Measurements from ENCODE around the gene HJV. TPM values are rescaled to one million over a fixed set of nuclear protein-coding genes. Genes with fewer than 3 reads are reported as not detected.

HJV gene
- total RNA-seq, 2 experiments from 2014 or later = not detected

DNA sequence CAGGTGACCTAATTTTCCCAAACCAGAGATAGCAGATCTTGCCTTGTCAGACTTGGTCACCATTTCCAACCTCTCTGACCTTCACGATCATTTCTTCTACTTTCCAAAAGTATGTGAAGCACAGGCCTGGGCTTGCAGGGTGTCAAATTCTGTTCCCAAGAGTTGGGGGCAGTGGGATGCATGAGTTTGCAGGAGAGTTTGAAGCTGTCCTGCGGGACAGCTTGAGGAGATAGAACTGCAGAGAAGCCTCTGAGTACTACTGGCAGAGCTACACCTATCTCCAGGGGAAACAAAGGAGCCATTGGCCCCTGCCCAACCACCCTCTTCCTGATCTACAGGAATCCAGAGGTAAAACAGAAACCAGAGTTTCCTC, 36.4 kb downstream of the HJV start:
- H3K9me3 Mint-ChIP-seq (ENCODE audit: low read depth) = peaks cover 2% of the 10 kb centered on the region
- H3K4me3 Mint-ChIP-seq = no peak overlapping the region
- ChIA-PET CTCF (interaction anchor here (1.0 to 1.2 kb wide), 3 partner anchors 9 to 22 kb away, joined by 3 to 6 read pairs (median 4); no protein-coding TSS in a partner anchor), POLR2A (interaction anchor here (1.0 to 7.6 kb wide), 2 partner anchors 8 to 21 kb away, joined by 3 to 127 read pairs; partner anchors contain the start of genes ANKRD34A, POLR3GL and TXNIP)
- H3K27ac Mint-ChIP-seq = peak overlapping the region; percentile 52
- no peaks in the 10 kb centered on the region for H3K27me3 Mint-ChIP-seq
- no peaks in the 10 kb centered on the region for H3K36me3 Mint-ChIP-seq (ENCODE audit: low read depth)
- intact Hi-C loops (cut with DNase I, micrococcal nuclease) = loop anchor here in 1 of 2 experiments (1.0 kb wide), 1 partner anchor 9 kb away; no protein-coding TSS in a partner anchor
- ATAC-seq (no peak), DNase-seq (no peak)
- H3K4me1 Mint-ChIP-seq = peaks cover 34% of the 10 kb centered on the region

DNA sequence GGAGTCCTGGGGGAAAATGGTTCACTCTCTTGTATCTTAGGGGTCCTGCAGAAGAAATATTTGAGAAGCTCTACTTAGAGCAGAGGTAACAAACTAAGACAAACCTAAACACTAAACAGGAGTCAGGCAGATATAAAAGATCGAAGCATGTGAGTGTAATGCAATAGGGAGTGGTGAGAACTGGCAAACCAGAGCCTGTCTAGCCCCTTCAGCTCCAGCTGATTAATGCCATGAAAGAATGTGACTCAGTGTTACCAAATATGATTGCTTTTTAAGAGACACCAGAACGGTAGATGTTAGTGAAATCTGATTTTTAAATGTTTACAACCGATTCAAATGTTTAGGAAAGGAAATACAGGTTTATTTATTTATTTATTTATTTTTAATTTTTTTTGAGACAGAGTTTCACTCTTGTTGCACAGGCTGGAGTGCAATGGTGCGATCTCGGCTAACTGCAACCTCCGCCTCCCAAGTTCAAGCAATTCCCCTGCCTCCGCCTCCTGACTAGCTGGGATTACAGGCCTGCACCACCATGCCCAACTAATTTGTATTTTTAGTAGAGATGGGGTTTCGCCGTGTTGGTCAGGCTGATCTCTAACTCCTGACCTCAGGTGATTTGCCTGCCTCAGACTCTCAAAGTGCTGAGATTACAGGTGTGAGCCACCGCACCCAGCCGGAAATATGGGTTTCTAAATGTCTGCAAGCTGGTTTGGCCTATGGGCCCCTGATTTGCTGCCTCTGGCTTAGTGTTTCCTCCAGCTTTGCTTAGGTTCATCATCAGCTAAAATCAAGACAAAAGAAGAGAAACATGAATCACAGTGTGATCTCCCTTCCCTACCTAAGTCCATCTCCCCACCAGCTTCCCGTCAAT, 37.3 kb downstream of the HJV start:
- ATAC-seq = no peak
- H3K4me3 Mint-ChIP-seq = no peak overlapping the region

DNA sequence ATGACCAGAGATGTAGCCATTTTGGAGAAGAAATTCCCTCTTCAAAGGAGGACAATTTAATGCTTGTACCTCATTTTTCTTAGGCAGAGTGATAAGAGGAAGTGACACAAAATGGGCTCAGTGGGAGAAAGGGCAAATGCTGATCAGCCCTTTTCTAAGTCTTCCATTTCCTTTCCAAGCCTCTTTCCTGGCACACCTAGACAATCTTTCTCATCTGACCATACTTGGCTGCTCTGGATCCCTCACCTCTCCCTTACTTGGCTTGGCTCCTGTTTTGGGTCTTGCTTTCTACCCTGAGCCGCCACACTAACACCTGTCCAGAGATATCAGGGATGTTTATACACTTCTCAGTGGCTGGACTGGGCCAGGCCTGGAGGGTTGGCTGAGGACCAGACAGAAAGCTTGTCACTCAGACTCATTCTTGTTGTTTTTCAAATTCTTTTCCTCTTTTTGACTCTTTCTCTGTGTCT, 38.3 kb downstream of the HJV start:
- ATAC-seq (no peak), DNase-seq (no peak)
- Mint-ChIP-seq H3K27ac (peak overlapping the region; percentile 64), H3K4me1 (peaks cover 27% of the 10 kb centered on the region), H3K4me3 (no peak overlapping the region), H3K27me3 (no peaks in the 10 kb centered on the region), H3K9me3 (ENCODE audit: low read depth) (no peaks in the 10 kb centered on the region), H3K36me3 (ENCODE audit: low read depth) (no peaks in the 10 kb centered on the region)
- CTCF ChIA-PET = interaction anchor here (0.9 to 9.2 kb wide), 4 partner anchors 10 to 24 kb away, joined by 3 to 161 read pairs (median 30); partner anchors contain the start of gene TXNIP
- POLR2A ChIA-PET = interaction anchor here (7.6 kb wide), 1 partner anchor 10 kb away, joined by 127 read pairs; the partner anchor contains the start of gene TXNIP
- intact Hi-C loops (cut with DNase I, micrococcal nuclease) = no loop called here

More for the DNA sequence above, 37.3 kb downstream of the HJV start:
- Mint-ChIP-seq H3K27me3 (no peaks in the 10 kb centered on the region), H3K4me1 (peaks cover 34% of the 10 kb centered on the region), H3K9me3 (ENCODE audit: low read depth) (peaks cover 2% of the 10 kb centered on the region), H3K36me3 (ENCODE audit: low read depth) (no peaks in the 10 kb centered on the region), H3K27ac (peak overlapping the region; percentile 72)
- ChIA-PET CTCF (interaction anchor here (0.6 to 9.2 kb wide), 7 partner anchors 9 to 138 kb away, joined by 3 to 161 read pairs (median 3); partner anchors contain the start of gene TXNIP), POLR2A (interaction anchor here (7.6 kb wide), 1 partner anchor 9 kb away, joined by 127 read pairs; the partner anchor contains the start of gene TXNIP)
- DNase-seq = peak; percentile 56
- intact Hi-C loops (cut with DNase I, micrococcal nuclease) = no loop called here

DNA sequence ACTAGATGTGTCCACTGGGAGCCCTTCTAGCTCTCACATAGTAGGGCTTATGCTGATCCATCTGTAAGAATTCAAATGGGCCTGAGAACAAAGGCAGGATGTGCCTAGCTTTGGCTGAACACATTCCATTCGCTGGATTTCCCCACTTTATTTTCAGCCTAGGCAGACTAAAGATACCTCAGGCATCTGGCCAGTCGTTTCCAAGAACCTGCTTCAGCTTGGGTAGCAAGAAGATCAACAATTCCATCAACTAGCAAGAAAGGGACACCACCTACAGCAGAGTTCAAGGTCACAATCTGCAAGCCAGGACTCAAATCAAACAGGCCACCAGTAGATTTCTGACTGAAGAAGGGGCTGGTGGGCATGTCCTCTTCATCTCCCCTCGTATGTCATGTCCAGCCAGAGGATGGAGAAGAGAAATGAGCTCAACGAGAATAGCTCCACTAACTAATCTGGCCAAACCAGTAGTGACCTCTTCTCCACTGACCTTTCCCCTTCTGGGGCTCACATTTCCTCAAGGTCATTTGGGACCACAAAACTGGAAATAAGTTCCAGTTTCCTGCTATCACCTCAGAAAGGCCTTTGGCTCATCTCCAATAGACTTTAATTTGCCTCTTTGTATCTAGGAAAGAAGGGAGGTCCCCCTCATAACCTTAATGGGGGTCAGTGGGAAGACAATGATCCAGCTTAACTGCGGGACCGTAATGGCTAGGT, 39.4 kb downstream of the HJV start:
- ATAC-seq = no peak
- Mint-ChIP-seq H3K27ac (peak overlapping the region; percentile 64), H3K9me3 (ENCODE audit: low read depth) (no peaks in the 10 kb centered on the region), H3K36me3 (ENCODE audit: low read depth) (no peaks in the 10 kb centered on the region), H3K27me3 (no peaks in the 10 kb centered on the region), H3K4me1 (peaks cover 20% of the 10 kb centered on the region), H3K4me3 (no peak overlapping the region)
- no peak for DNase-seq
- ChIA-PET CTCF (interaction anchor here (0.9 to 9.2 kb wide), 4 partner anchors 11 to 25 kb away, joined by 4 to 161 read pairs (median 32); partner anchors contain the start of genes LIX1L and TXNIP), POLR2A (interaction anchor here (7.6 kb wide), 1 partner anchor 11 kb away, joined by 127 read pairs; the partner anchor contains the start of gene TXNIP)
- intact Hi-C loops (cut with DNase I, micrococcal nuclease) = no loop called here

DNA sequence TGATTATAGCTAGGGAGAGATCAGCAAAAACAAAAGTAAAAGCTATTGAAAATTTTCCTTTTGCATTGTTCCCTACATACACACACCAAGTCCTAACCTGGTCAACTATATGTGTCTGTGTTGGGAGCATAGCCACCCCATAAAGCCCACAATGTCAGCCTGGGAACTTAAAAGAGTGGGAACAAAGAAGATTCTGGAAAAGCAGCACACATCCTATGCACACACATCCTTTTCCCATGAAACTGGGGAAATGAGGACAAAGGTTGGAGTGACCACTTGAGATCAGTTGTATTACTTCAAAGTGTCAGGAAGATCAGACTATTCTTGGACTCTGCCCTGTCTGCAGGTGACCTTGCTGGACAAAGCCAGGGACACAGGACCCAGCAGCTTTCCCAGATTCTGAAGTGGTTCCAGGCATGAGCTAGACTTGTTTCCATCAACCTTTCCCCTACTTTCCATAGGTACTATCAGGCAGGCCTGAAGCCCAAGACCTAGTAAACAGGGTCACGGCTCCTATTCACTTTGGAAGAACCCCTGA, 41.0 kb downstream of the HJV start:
- no peak overlapping the region for H3K4me3 Mint-ChIP-seq
- ChIA-PET POLR2A (interaction anchor here (0.9 to 7.6 kb wide), 7 partner anchors 13 to 71 kb away, joined by 3 to 127 read pairs (median 14); partner anchors contain the start of genes ANKRD34A, HJV, LIX1L and POLR3GL), CTCF (interaction anchor here (0.6 to 9.2 kb wide), 10 partner anchors 12 to 137 kb away, joined by 3 to 161 read pairs (median 20); partner anchors contain the start of genes ANKRD34A, POLR3GL and TXNIP)
- no peak for ATAC-seq
- no peak for DNase-seq
- intact Hi-C loops (cut with DNase I, micrococcal nuclease) = no loop called here
- H3K27me3 Mint-ChIP-seq = no peaks in the 10 kb centered on the region
- peaks cover 13% of the 10 kb centered on the region for H3K4me1 Mint-ChIP-seq
- H3K36me3 Mint-ChIP-seq (ENCODE audit: low read depth) = no peaks in the 10 kb centered on the region
- no peaks in the 10 kb centered on the region for H3K9me3 Mint-ChIP-seq (ENCODE audit: low read depth)
- no peak overlapping the region for H3K27ac Mint-ChIP-seq

DNA sequence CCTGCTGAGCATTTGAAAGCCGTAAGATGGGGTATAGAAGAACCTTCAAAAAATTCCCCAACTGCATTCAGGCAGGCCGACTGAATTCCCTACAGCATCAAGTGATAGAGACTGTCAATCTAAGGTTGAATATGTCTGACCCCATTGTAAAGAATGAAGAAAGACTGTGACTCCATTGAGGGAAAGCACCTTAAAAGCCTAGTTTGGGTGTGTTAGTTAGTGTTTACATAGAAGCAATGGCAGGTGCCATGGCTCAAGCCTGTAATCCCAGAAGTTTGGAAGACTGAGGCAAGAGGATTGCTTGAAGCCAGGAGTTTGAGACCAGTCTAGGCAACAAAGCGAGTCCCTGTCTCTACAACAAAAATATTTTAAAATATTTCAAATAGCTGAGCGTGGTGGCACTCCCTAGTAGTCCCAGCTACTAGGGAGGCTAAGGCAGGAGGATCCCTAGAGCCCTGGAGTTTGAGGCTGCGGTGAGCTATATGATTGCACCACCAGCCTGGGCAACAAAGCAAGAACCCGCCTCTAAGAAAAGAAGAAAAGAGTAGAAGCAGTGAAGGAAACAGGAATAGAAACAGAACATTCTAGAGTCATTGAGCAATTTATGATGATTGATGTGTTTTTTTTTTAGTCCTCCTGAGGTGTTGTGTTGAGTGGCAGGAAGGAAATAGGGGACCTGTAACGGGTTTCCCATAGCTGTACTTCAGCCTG, 41.6 kb downstream of the HJV start:
- ATAC-seq (peak; percentile 16), DNase-seq (peak; percentile 44)
- intact Hi-C loops (cut with DNase I, micrococcal nuclease) = loop anchor here (1.0 to 2.0 kb wide), 7 partner anchors 15 to 57 kb away; partner anchors contain the start of genes ANKRD34A (in 2 of the 2), POLR3GL (in 2 of the 2), RBM8A (in 2 of the 2) and TXNIP (in 2 of the 2)
- Mint-ChIP-seq H3K4me1 (peaks cover 7% of the 10 kb centered on the region), H3K9me3 (ENCODE audit: low read depth) (no peaks in the 10 kb centered on the region), H3K36me3 (ENCODE audit: low read depth) (no peaks in the 10 kb centered on the region), H3K27me3 (no peaks in the 10 kb centered on the region), H3K27ac (no peak overlapping the region), H3K4me3 (no peak overlapping the region)
- POLR2A ChIA-PET = interaction anchor here (0.6 to 7.6 kb wide), 14 partner anchors 14 to 171 kb away, joined by 3 to 127 read pairs (median 4); partner anchors contain the start of genes ANKRD34A, HJV, LIX1L and POLR3GL
- CTCF ChIA-PET = interaction anchor here (0.6 to 9.2 kb wide), 16 partner anchors 13 to 199 kb away, joined by 3 to 161 read pairs (median 6); partner anchors contain the start of genes ANKRD34A, HJV, NUDT17 and PIAS3

DNA sequence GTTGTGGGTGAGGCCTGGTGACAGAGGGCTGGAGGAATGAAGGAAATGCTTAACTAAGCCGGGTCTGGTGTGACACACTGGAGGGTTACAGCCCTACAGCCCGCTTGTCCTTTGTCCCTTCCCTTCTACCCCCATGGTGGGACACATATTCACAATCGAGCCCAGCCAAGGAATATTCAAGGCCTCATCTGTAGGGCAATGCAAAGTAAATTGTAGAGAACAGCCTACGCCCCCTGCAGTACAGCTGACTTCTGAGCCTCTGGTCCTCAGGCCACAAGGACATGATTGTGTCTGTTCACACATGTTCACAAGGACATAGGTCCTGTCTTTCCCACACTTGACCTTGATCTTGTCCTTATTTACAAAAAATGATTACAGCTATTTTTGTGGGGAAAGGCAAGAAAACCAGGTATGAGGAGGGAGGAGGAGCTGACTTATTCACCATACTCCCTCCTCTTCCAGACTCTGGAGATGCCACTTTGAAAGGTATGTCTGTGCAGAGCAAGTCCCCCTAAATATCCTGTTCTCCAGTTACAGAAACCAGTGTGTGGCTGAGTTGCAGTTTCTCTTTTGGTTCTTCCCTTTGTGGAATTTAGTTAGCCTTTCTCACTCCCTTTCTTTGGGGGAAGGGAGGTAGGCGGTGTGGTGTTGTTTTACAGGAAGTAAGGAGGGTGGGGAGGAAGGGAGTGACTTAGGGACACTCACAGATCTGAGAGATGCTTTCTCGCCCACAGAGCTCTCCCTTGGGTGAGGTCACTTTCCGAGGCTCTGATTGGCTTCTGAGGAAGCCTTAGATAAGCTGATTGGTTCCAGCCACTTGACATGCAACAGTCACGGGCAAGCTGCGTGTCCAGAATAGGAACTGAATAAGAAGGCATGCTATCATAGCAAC, 42.4 kb downstream of the HJV start:
- POLR2A ChIA-PET = interaction anchor here (0.6 to 7.6 kb wide), 14 partner anchors 14 to 170 kb away, joined by 3 to 127 read pairs (median 5); partner anchors contain the start of genes ANKRD34A, HJV, LIX1L and POLR3GL
- Mint-ChIP-seq H3K9me3 (ENCODE audit: low read depth) (no peaks in the 10 kb centered on the region), H3K4me1 (peaks cover 5% of the 10 kb centered on the region), H3K4me3 (no peak overlapping the region), H3K27ac (no peak overlapping the region), H3K27me3 (no peaks in the 10 kb centered on the region), H3K36me3 (ENCODE audit: low read depth) (no peaks in the 10 kb centered on the region)
- ATAC-seq (peak; percentile 86), DNase-seq (peak; percentile 91)
- intact Hi-C loops (cut with DNase I, micrococcal nuclease) = loop anchor here (1.0 to 2.0 kb wide), 7 partner anchors 14 to 58 kb away; partner anchors contain the start of genes ANKRD34A (in 2 of the 2), POLR3GL (in 2 of the 2), RBM8A (in 2 of the 2) and TXNIP (in 2 of the 2)
- CTCF ChIA-PET = interaction anchor here (0.9 to 9.2 kb wide), 18 partner anchors 14 to 198 kb away, joined by 3 to 161 read pairs (median 6); partner anchors contain the start of genes ANKRD34A, HJV, LIX1L and NUDT17

DNA sequence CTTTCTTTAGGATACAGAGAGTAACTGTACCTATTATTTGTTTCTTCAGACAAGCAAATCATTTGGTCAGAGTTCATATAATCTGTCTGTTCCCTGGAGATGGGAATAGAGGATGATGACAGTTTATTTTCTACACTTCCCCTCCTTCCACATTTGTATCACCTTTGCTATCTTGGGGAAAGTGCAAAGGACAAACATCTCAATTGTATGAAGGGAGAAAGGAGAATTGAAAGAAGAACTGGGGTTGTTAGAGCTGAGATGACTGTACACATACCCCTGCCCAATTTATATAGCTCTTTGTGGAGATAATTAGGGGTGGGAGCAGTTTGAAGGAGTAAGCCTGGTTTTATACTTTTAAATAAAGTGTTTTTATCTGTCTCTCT, 43.1 kb downstream of the HJV start:
- H3K4me3 Mint-ChIP-seq = no peak overlapping the region
- ATAC-seq (no peak), DNase-seq (no peak)
- CTCF ChIA-PET = interaction anchor here (1.0 to 9.2 kb wide), 15 partner anchors 13 to 135 kb away, joined by 3 to 161 read pairs (median 13); partner anchors contain the start of genes ANKRD34A, HJV, LIX1L and PIAS3
- POLR2A ChIA-PET = interaction anchor here (1.6 to 7.6 kb wide), 6 partner anchors 15 to 73 kb away, joined by 4 to 127 read pairs (median 13); partner anchors contain the start of genes LIX1L and TXNIP
- H3K4me1 Mint-ChIP-seq = peaks cover 6% of the 10 kb centered on the region
- no peaks in the 10 kb centered on the region for H3K36me3 Mint-ChIP-seq (ENCODE audit: low read depth)
- no peaks in the 10 kb centered on the region for H3K9me3 Mint-ChIP-seq (ENCODE audit: low read depth)
- intact Hi-C loops (cut with DNase I, micrococcal nuclease) = loop anchor here in 1 of 2 experiments (2.0 kb wide), 2 partner anchors 14 to 52 kb away; partner anchors contain the start of genes ANKRD34A, POLR3GL and RBM8A
- no peak overlapping the region for H3K27ac Mint-ChIP-seq
- H3K27me3 Mint-ChIP-seq = no peaks in the 10 kb centered on the region
